Hematopoietic multipotent progenitor cell treated with erythropoietin and hydrocortisone succinate and interleukin-3 and kit ligand, for 6 days (in vitro differentiated cells): ENCODE results near the gene SCN2B.
"Not testable (repeated sequence)": the region's sequence is repeated elsewhere in the genome, so short reads cannot be mapped to it uniquely, and the experiment has no call there.

Experiments
- DNase-seq: peaks from one replicate; pipeline ENCODE4 v3.0.0-alpha.2; 2015

SCN2B gene

GRCh38 chr11:118206391-118207031 is 30.1 kb upstream of the SCN2B start:
- peak; percentile 65 for DNase-seq

- no peak for DNase-seq
These were observed 29.4 kb upstream of the SCN2B start for GRCh38 chr11:118205606-118206378.

GRCh38 chr11:118202599-118203422 is 26.4 kb upstream of the SCN2B start:
- peak; percentile 58 for DNase-seq

- peak; percentile 39 for DNase-seq
These were observed 25.5 kb upstream of the SCN2B start for GRCh38 chr11:118201966-118202365.

- no peak for DNase-seq
These were observed 24.7 kb upstream of the SCN2B start for GRCh38 chr11:118200901-118201680.

- no peak for DNase-seq
These were observed 24.1 kb upstream of the SCN2B start for GRCh38 chr11:118200497-118200896.

GRCh38 chr11:118199135-118199534 is 22.7 kb upstream of the SCN2B start:
- DNase-seq: no peak

- DNase-seq: peak; percentile 86
These were observed 21.9 kb upstream of the SCN2B start for GRCh38 chr11:118198370-118198769.

- DNase-seq: no peak
These were observed 18.6 kb upstream of the SCN2B start for GRCh38 chr11:118194835-118195627.

GRCh38 chr11:118193910-118194566 is 17.6 kb upstream of the SCN2B start:
- DNase-seq: no peak

- not testable (repeated sequence) for DNase-seq
These were observed 16.4 kb upstream of the SCN2B start for GRCh38 chr11:118192817-118193216.

- not testable (repeated sequence) for DNase-seq
These were observed 14.6 kb upstream of the SCN2B start for GRCh38 chr11:118190942-118191506.

GRCh38 chr11:118186346-118187107 is 10.1 kb upstream of the SCN2B start:
- no peak for DNase-seq

GRCh38 chr11:118184784-118185579 is 8.5 kb upstream of the SCN2B start:
- DNase-seq: peak; percentile 32

GRCh38 chr11:118183691-118184090 is 7.3 kb upstream of the SCN2B start:
- not testable (repeated sequence) for DNase-seq

GRCh38 chr11:118180300-118180703 is 3.9 kb upstream of the SCN2B start:
- peak; percentile 63 for DNase-seq

- DNase-seq: no peak
These were observed 317 bp upstream of the SCN2B start for GRCh38 chr11:118176778-118177134.

- DNase-seq: no peak
These were observed 1.1 kb downstream of the SCN2B start for GRCh38 chr11:118175031-118175992.
